K562 (cell line): Measurements from ENCODE around the gene RAB3GAP1. TPM values are rescaled to one million over a fixed set of nuclear protein-coding genes. Genes with fewer than 3 reads are reported as not detected.

Experiments
- GABPA ChIP-seq: fragments of 200-800 bp; sonication (Bioruptor generic); conservative IDR thresholded peaks from 2 replicates; pipeline ENCODE4 v1.6.1; 2016; ENCODE audit warnings: low read depth, missing genetic modification characterization, missing compliant biosample characterization
- GABPB2 ChIP-seq: fragments of 250-450 bp; sonication (Bioruptor Pico); conservative IDR thresholded peaks from 2 replicates; pipeline ENCODE4 v1.5.1; 2021; ENCODE audit warnings: mild to moderate bottlenecking
- GMEB1 ChIP-seq: fragments of 250-450 bp; sonication (Bioruptor Pico); IDR thresholded peaks from 2 replicates; pipeline ENCODE4 v1.4.0; 2020; ENCODE audit warnings: mild to moderate bottlenecking
- MLLT1 ChIP-seq, 2 experiments: fragments of 450-650 bp; IDR thresholded peaks; 2 replicates each; pipeline ENCODE4 v1.6.1; 2016
- RREB1 ChIP-seq: fragments of 250-450 bp; sonication (Bioruptor Pico); IDR thresholded peaks from 2 replicates; pipeline ENCODE4 v1.4.0; 2020
- TAF15 ChIP-seq: fragments of 200-400 bp; formaldehyde crosslinking; IDR thresholded peaks from 2 replicates; pipeline ENCODE4 v1.6.1; 2017; ENCODE audit warnings: mild to moderate bottlenecking, low read depth, low read length, moderate library complexity
- TRIM24 ChIP-seq, 2 experiments: fragments of 450-650 bp; IDR thresholded peaks; 2 replicates each; pipeline ENCODE4 v1.6.1; 2016
- ZNF444 ChIP-seq: fragments of 250-450 bp; sonication (Bioruptor Pico); IDR thresholded peaks from 2 replicates; pipeline ENCODE4 v1.4.0; 2020; ENCODE audit warnings: mild to moderate bottlenecking, moderate library complexity
- ZNF785 ChIP-seq: fragments of 250-450 bp; sonication (Bioruptor Pico); IDR thresholded peaks from 2 replicates; pipeline ENCODE4 v1.4.0; 2020; ENCODE audit warnings: mild to moderate bottlenecking
- polyA plus RNA-seq, 8 experiments: library from polyadenylated mRNA; depleted of rRNA in 4 of 8; stranded (reverse) in 5 of 8; unstranded in 3 of 8; fragments of >200 nt; fragmentation: Nextera tagmentation in 2 of 8; fragmentation: Illumina TruSeq in 1 of 8; extraction: Ambion mirVana in 2 of 8; extraction: Trizol in 1 of 8; gene quantifications; 2 replicates each; pipeline versions ENCODE4 v1.2.1 to v1.2.3, GENCODE V29; 2011 to 2014; ENCODE audit warnings: inconsistent platforms in 1 of 8, missing spikeins in 1 of 8
- total RNA-seq, 7 experiments: library from RNA; depleted of rRNA in 6 of 7; stranded (reverse); fragments of >200 nt in 6 of 7; fragmentation: Illumina TruSeq in 2 of 7; extraction: Trizol in 2 of 7; gene quantifications; 2 replicates each; pipeline versions ENCODE4 v1.2.1 to v1.2.3, GENCODE V29; 2011 to 2021; ENCODE audit warnings: low replicate concordance in 1 of 7

Gene RAB3GAP1
- total and polyA plus RNA-seq, 9 of the 15 experiments (the other 6 are each of a cell fraction or from before 2014, with no cell fraction given): 15.5 to 48.6 (median 33.0) TPM

GRCh38 chr2:135056790-135057189, 4.7 kb downstream of the RAB3GAP1 start (continued):
- TF ChIP-seq MLLT1 (IDR thresholded peaks at IDR 0.05) (no peak), RREB1 (no peak), GMEB1 (CRISPR knock-in tag) (no peak), GABPA (tag) (no peak), ZNF444 (no peak), TAF15 (no peak), TRIM24 (IDR thresholded peaks at IDR 0.05) (peak; percentile 87 to 90), ZNF785 (CRISPR knock-in tag) (no peak), GABPB2 (CRISPR knock-in tag) (no peak)
